Measurements from ENCODE around the gene ANKIB1. TPM values are rescaled to one million over a fixed set of nuclear protein-coding genes. Genes with fewer than 3 reads are reported as not detected.

ANKIB1 gene
- total RNA-seq, 3 donors from 2014 or later (not counting 1 experiment from before 2014, with no cell fraction given) = 70.6 to 90.2 (median 86.6) TPM

DNA sequence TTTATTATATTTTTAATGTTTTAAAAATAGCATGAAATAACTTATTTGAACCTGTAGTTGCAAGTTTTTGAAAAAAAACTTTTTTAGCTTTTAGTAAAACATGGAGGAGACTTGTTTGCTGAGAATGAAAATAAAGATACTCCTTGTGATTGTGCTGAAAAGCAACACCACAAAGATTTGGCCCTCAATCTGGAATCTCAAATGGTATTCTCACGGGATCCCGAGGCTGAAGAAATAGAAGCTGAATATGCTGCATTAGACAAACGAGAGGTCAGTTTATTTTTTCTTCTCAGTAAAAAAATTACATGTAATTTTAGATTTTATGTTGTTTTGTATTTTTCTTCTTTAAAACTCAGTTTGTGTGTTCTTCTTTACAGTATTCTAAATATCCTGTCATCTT lies 73.5 kb downstream of the ANKIB1 start:
- H3K4me3 Mint-ChIP-seq = no peak overlapping the region
- H3K4me1 ChIP-seq (ENCODE audit: control insufficient read depth, insufficient read depth, low read length) = no peaks in the 10 kb centered on the region
- DNase-seq (no peak), ATAC-seq (no peak)
- H3K36me3 ChIP-seq (ENCODE audit: control insufficient read depth, insufficient read depth, low read length) = peaks cover 4% of the 10 kb centered on the region
- no peaks in the 10 kb centered on the region for H3K9me3 Mint-ChIP-seq
- H3K27ac ChIP-seq (ENCODE audit: low read length) = no peak overlapping the region
- H3K27me3 ChIP-seq (ENCODE audit: control insufficient read depth, insufficient read depth, low read length) = no peaks in the 10 kb centered on the region
- H3K9me3 ChIP-seq (ENCODE audit: control insufficient read depth, insufficient read depth, low read length) = no peaks in the 10 kb centered on the region
- H3K4me1 Mint-ChIP-seq = no peaks in the 10 kb centered on the region
- intact Hi-C loops (cut with micrococcal nuclease) = loop anchor here (10.0 kb wide), 1 partner anchor 184 kb away; the partner anchor contains the start of gene CYP51A1
- peaks cover 6% of the 10 kb centered on the region for H3K36me3 Mint-ChIP-seq
- no peaks in the 10 kb centered on the region for H3K27me3 Mint-ChIP-seq (ENCODE audit: low read depth in 2 of 2)
- H3K4me3 ChIP-seq (ENCODE audit: low read length) = no peak overlapping the region
- WGBS (ENCODE audit: insufficient coverage) = 100% methylated on average over 2 of the region's 3 CpGs
- no peak for TF ChIP-seq CTCF (IDR thresholded peaks at IDR 0.05)
- H3K27ac Mint-ChIP-seq = no peak overlapping the region

DNA sequence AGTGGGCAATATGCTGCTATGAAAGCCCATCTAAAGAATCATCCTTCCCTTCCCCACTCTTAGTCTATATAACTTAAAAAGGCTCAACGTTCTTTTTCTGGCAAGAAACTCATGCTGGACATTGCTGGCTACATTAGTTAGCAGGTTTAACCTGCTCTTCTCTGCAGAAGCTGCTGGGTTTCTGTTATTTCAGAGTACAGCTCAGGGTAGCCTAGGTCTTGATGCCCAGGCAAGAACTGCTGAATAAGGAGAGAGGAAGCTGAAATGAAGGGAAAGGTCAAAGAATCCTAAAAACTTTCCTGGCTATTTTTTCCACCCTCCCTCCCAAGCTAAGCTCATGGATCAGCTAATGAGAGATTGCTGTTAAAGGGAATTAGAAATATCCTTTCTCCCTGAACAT lies 79.4 kb downstream of the ANKIB1 start:
- 74% methylated on average over 1 of the region's 1 CpG for WGBS (ENCODE audit: insufficient coverage)
- H3K4me3 ChIP-seq (ENCODE audit: low read length) = no peak overlapping the region
- no peak overlapping the region for H3K4me3 Mint-ChIP-seq

GRCh38 chr7:92325858-92326257 lies 80.1 kb downstream of the ANKIB1 start:
- TF ChIP-seq CTCF (IDR thresholded peaks at IDR 0.05) = no peak
- no peak overlapping the region for H3K27ac ChIP-seq (ENCODE audit: low read length)
- H3K4me3 ChIP-seq (ENCODE audit: low read length) = no peak overlapping the region
- Mint-ChIP-seq H3K36me3 (no peaks in the 10 kb centered on the region), H3K27ac (peak overlapping the region; percentile 80 to 86), H3K27me3 (ENCODE audit: low read depth in 2 of 2) (no peaks in the 10 kb centered on the region), H3K4me1 (peaks cover 10 to 18% of the 10 kb centered on the region in 2 donors), H3K4me3 (peak overlapping the region; percentile 49), H3K9me3 (no peaks in the 10 kb centered on the region)
- no peaks in the 10 kb centered on the region for H3K4me1 ChIP-seq (ENCODE audit: control insufficient read depth, insufficient read depth, low read length)
- DNase-seq (no peak), ATAC-seq (peak; percentile 58 to 76 (median 65))
- peaks cover 10% of the 10 kb centered on the region for H3K36me3 ChIP-seq (ENCODE audit: control insufficient read depth, insufficient read depth, low read length)
- intact Hi-C loops (cut with micrococcal nuclease) = no loop called here
- H3K9me3 ChIP-seq (ENCODE audit: control insufficient read depth, insufficient read depth, low read length) = no peaks in the 10 kb centered on the region
- no peaks in the 10 kb centered on the region for H3K27me3 ChIP-seq (ENCODE audit: control insufficient read depth, insufficient read depth, low read length)
- 80% methylated on average over 2 of the region's 2 CpGs for WGBS (ENCODE audit: insufficient coverage)

More for the DNA sequence above, 79.4 kb downstream of the ANKIB1 start:
- no peak for ATAC-seq
- Mint-ChIP-seq H3K9me3 (no peaks in the 10 kb centered on the region), H3K27me3 (ENCODE audit: low read depth in 2 of 2) (no peaks in the 10 kb centered on the region), H3K27ac (peak overlapping the region; percentile 10 to 86), H3K4me1 (peaks cover 10 to 18% of the 10 kb centered on the region in 2 donors), H3K36me3 (peaks cover 5% of the 10 kb centered on the region)
- no peak for DNase-seq
- Histone ChIP-seq H3K36me3 (ENCODE audit: control insufficient read depth, insufficient read depth, low read length) (peaks cover 13% of the 10 kb centered on the region), H3K9me3 (ENCODE audit: control insufficient read depth, insufficient read depth, low read length) (no peaks in the 10 kb centered on the region), H3K4me1 (ENCODE audit: control insufficient read depth, insufficient read depth, low read length) (no peaks in the 10 kb centered on the region), H3K27me3 (ENCODE audit: control insufficient read depth, insufficient read depth, low read length) (no peaks in the 10 kb centered on the region), H3K27ac (ENCODE audit: low read length) (no peak overlapping the region)
- intact Hi-C loops (cut with micrococcal nuclease) = no loop called here
- TF ChIP-seq CTCF (IDR thresholded peaks at IDR 0.05) = no peak

DNA sequence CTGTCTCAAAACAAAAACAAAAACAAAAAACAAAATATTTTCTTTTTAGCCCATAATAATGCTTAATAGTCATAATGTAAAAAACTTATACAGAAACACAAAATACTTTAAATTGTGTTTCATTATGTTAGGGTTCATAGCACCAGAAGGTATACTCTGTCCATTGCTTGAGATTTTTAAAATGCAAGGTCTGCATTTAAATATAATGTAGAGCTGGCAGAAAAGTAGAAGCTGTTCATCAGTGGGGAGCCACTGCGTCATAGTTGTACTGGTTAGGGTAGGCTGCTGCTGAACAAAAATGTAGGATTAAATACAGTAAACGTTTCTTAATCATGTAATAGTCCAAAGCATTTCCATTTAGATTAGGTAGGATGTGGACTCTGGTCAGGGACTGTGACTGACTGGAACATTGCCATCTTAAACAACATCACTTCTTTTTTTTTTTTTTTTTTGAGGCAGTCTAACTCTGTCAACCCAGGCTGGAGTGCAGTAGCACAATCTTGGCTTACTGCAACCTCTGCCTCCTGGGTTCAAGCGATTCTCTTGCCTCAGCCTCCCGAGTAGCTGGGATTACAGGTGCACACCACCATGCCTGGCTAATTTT lies 85.2 kb downstream of the ANKIB1 start:
- Histone ChIP-seq H3K27me3 (ENCODE audit: control insufficient read depth, insufficient read depth, low read length) (no peaks in the 10 kb centered on the region), H3K4me1 (ENCODE audit: control insufficient read depth, insufficient read depth, low read length) (no peaks in the 10 kb centered on the region), H3K4me3 (ENCODE audit: low read length) (no peak overlapping the region), H3K27ac (ENCODE audit: low read length) (no peak overlapping the region), H3K36me3 (ENCODE audit: control insufficient read depth, insufficient read depth, low read length) (peaks cover 20% of the 10 kb centered on the region), H3K9me3 (ENCODE audit: control insufficient read depth, insufficient read depth, low read length) (no peaks in the 10 kb centered on the region)
- Mint-ChIP-seq H3K4me1 (peaks cover 5 to 12% of the 10 kb centered on the region in 2 donors), H3K27ac (no peak overlapping the region), H3K36me3 (peaks cover 6% of the 10 kb centered on the region), H3K27me3 (ENCODE audit: low read depth in 2 of 2) (no peaks in the 10 kb centered on the region), H3K4me3 (no peak overlapping the region), H3K9me3 (peaks cover 2 to 4% of the 10 kb centered on the region in 2 donors)
- WGBS (ENCODE audit: insufficient coverage) = 100% methylated on average over 4 of the region's 4 CpGs
- ATAC-seq (no peak), DNase-seq (no peak)
- no peak for TF ChIP-seq CTCF (IDR thresholded peaks at IDR 0.05)
- intact Hi-C loops (cut with micrococcal nuclease) = no loop called here
